B cell (primary cell): ENCODE data around the gene ARHGAP19. TPM values are rescaled to one million over a fixed set of nuclear protein-coding genes. Genes with fewer than 3 reads are reported as not detected.

Experiments
- ATAC-seq: fragments of 200-7000 bp; cut with Tn5 transposase; one replicate; pipeline ENCODE4 v1.10.0; 2021; ENCODE audit warnings: low read depth, mild to moderate bottlenecking, moderate number of reproducible peaks, moderate library complexity
- CTCF ChIA-PET: fragments of 350-600 bp; sonication (Branson Sonifier 250); formaldehyde crosslinking; loops from one replicate; lab custom pipeline; 2021; ENCODE audit warnings: antibody characterized with exemption, inconsistent platforms; lab: Charles Lee
- POLR2A ChIA-PET: fragments of 350-600 bp; sonication (Branson Sonifier 250); formaldehyde crosslinking; loops from one replicate; lab custom pipeline; 2021; ENCODE audit warnings: antibody characterized with exemption; lab: Charles Lee
- DNase-seq: peaks from one replicate; pipeline ENCODE4 v3.0.0; 2013
- H2AFZ ChIP-seq: 2 replicates; pipeline ENCODE4 v1.6.1; 2012; ENCODE audit warnings: mild to moderate bottlenecking, low read depth, low read length; ENCODE audit not compliant: insufficient read depth, poor library complexity, severe bottlenecking
- H3K27ac ChIP-seq, 2 donors: 1 replicate in 1 of 2; 2 replicates in 1 of 2; pipeline ENCODE4 v1.5.1; 2012 to 2013; ENCODE audit warnings: low read length in 2 of 2, mild to moderate bottlenecking in 2 of 2, moderate library complexity in 1 of 2
- H3K27me3 ChIP-seq, 4 experiments: fragments of 200-600 bp in 1 of 4; sonication (generic) in 1 of 4; replicated peaks in 1 of 4; 1 replicate in 2 of 4; 2 replicates in 2 of 4; pipeline versions ENCODE4 v1.6.1 to v1.7.0; 2013 to 2016; ENCODE audit warnings: low read length in 3 of 4, mild to moderate bottlenecking in 2 of 4, mixed read lengths in 1 of 4, moderate library complexity in 1 of 4; ENCODE audit not compliant: insufficient read depth in 4 of 4, control insufficient read depth in 3 of 4; ENCODE audit errors: control extremely low read depth in 1 of 4
- H3K36me3 ChIP-seq, 2 experiments: replicated peaks in 1 of 2; 1 replicate in 1 of 2; 2 replicates in 1 of 2; pipeline versions ENCODE4 v1.6.1 to v1.7.1; 2013; ENCODE audit warnings: low read length in 1 of 2; ENCODE audit not compliant: insufficient read depth in 2 of 2, control insufficient read depth in 1 of 2; ENCODE audit errors: control extremely low read depth in 1 of 2, extremely low read depth in 1 of 2
- H3K4me1 ChIP-seq, 2 donors: fragments of 200-600 bp in 1 of 2; sonication (generic) in 1 of 2; 1 replicate in 1 of 2; 2 replicates in 1 of 2; pipeline versions ENCODE4 v1.5.1 to v1.6.1; 2013 to 2017; ENCODE audit warnings: low read length in 2 of 2; ENCODE audit not compliant: control insufficient read depth in 2 of 2, insufficient read depth in 2 of 2
- H3K4me2 ChIP-seq: replicated peaks from 2 replicates; pipeline ENCODE3; 2012; ENCODE audit warnings: mild to moderate bottlenecking, low read depth, low read length; ENCODE audit not compliant: poor library complexity, severe bottlenecking
- H3K4me3 ChIP-seq, 5 experiments: fragments of 200-600 bp in 1 of 5; sonication (generic) in 1 of 5; 1 replicate in 3 of 5; 2 replicates in 2 of 5; pipeline versions ENCODE4 v1.5.1 to v1.7.0; 2011 to 2016; ENCODE audit warnings: low read length in 4 of 5, mild to moderate bottlenecking in 4 of 5, low read depth in 2 of 5, control low read depth in 1 of 5, moderate library complexity in 1 of 5; ENCODE audit not compliant: insufficient read depth in 1 of 5; ENCODE audit errors: control extremely low read depth in 1 of 5, extremely low read depth in 1 of 5
- H3K79me2 ChIP-seq: fragments of 200-600 bp; sonication (generic); one replicate; pipeline ENCODE4 v1.6.0; 2016; ENCODE audit warnings: low read length; ENCODE audit not compliant: control insufficient read depth, insufficient read depth
- H3K9ac ChIP-seq: fragments of 200-600 bp; sonication (generic); 2 replicates; pipeline ENCODE4 v1.6.1; 2017; ENCODE audit warnings: mild to moderate bottlenecking, low read length, moderate library complexity
- H3K9me3 ChIP-seq, 3 donors: one replicate each; pipeline versions ENCODE4 v1.6.1 to v1.7.1; 2013; ENCODE audit warnings: low read length in 2 of 3; ENCODE audit not compliant: control insufficient read depth in 2 of 3, insufficient read depth in 1 of 3; ENCODE audit errors: control extremely low read depth in 1 of 3
- H4K20me1 ChIP-seq: 2 replicates; pipeline ENCODE4 v1.6.0; 2012; ENCODE audit warnings: mild to moderate bottlenecking, low read length; ENCODE audit not compliant: insufficient read depth, control insufficient read depth, poor library complexity, severe bottlenecking
- H3K27ac Mint-ChIP-seq: one replicate; pipeline ENCODE4 v1.8.0; 2021; ENCODE audit warnings: mixed read lengths
- H3K27me3 Mint-ChIP-seq: one replicate; pipeline ENCODE4 v1.8.0; 2021; ENCODE audit warnings: mixed read lengths
- H3K4me1 Mint-ChIP-seq: one replicate; pipeline ENCODE4 v1.8.0; 2021; ENCODE audit warnings: mixed read lengths
- H3K4me3 Mint-ChIP-seq: one replicate; pipeline ENCODE4 v1.8.0; 2021; ENCODE audit warnings: mixed read lengths
- H3K9me3 Mint-ChIP-seq: one replicate; pipeline ENCODE4 v1.8.0; 2022; ENCODE audit warnings: mixed read lengths; ENCODE audit not compliant: insufficient read depth
- EZH2 ChIP-seq: IDR thresholded peaks from 2 replicates; pipeline ENCODE4 v1.6.1; 2012; ENCODE audit warnings: borderline replicate concordance, low read depth, mild to moderate bottlenecking, moderate library complexity, low read length; ENCODE audit not compliant: insufficient read depth, poor library complexity, severe bottlenecking
- WGBS: methylation state at CpG from one replicate; pipeline ENCODE4 v1.1.5; 2013; ENCODE audit warnings: missing lambda C conversion rate; ENCODE audit not compliant: insufficient coverage; 5-methylcytosine and 5-hydroxymethylcytosine counted together
- intact Hi-C: fragments of 100-400 bp; cut with micrococcal nuclease; formaldehyde crosslinking; loops from one replicate; pipeline ENCODE4 v1.10.0; 2022
- polyA plus RNA-seq: library from polyadenylated mRNA; depleted of rRNA; stranded (reverse); fragments of >200 nt; gene quantifications from 2 replicates; pipeline ENCODE4 v1.2.3, GENCODE V29; 2012
- total RNA-seq, 2 donors: library from RNA; stranded (reverse); fragments of 120-200 nt in 1 of 2; gene quantifications; 1 replicate in 1 of 2; 2 replicates in 1 of 2; pipeline versions ENCODE4 v1.2.3 to v1.2.4, GENCODE V29; 2013 to 2022
- TF ChIP-seq, protein P1 (sequence below): fragments of 200-600 bp; IDR thresholded peaks from one replicate; pipeline ENCODE4 v1.8.0; 2022; ENCODE audit warnings: antibody characterized with exemption, mild to moderate bottlenecking

Gene ARHGAP19
- total and polyA plus RNA-seq, 2 donors (not counting 1 experiment from before 2014, with no cell fraction given) = 6.4 to 22.5 TPM

DNA sequence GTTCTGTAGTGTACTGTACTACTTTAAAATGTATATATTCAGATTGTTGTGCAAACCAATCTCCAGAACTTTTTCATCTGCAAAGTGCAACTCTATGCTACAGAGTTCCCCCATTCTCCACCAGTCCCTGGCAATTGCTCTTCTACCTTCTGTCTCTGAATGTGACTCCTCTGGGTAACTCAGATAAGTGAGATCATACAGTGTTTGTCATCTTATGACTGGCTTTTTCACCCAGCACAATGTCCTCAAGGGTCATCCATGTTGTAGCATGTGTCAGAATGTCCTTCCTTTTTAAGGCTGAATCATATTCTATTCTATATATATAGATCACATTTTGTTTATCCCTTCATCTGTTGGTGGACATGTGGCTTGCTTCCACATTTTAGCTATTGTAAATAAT, 117.5 kb downstream of the ARHGAP19 start:
- Histone ChIP-seq H3K9me3 (no peaks in the 10 kb centered on the region), H3K4me3 (no peak overlapping the region), H3K4me1 (no peaks in the 10 kb centered on the region), H3K79me2 (no peaks in the 10 kb centered on the region), H3K36me3 (no peaks in the 10 kb centered on the region), H3K27ac (no peak overlapping the region), H3K9ac (no peak overlapping the region), H4K20me1 (no peaks in the 10 kb centered on the region), H2AFZ (no peak overlapping the region), H3K27me3 (peaks cover 0 to 28% (median 12%) of the 10 kb centered on the region in 4 experiments), H3K4me2 (no peak overlapping the region)
- no peak for DNase-seq
- Mint-ChIP-seq H3K27me3 (peaks cover 29% of the 10 kb centered on the region), H3K4me1 (no peaks in the 10 kb centered on the region), H3K9me3 (no peaks in the 10 kb centered on the region), H3K4me3 (no peak overlapping the region), H3K27ac (no peak overlapping the region)
- TF ChIP-seq, protein P1, sequence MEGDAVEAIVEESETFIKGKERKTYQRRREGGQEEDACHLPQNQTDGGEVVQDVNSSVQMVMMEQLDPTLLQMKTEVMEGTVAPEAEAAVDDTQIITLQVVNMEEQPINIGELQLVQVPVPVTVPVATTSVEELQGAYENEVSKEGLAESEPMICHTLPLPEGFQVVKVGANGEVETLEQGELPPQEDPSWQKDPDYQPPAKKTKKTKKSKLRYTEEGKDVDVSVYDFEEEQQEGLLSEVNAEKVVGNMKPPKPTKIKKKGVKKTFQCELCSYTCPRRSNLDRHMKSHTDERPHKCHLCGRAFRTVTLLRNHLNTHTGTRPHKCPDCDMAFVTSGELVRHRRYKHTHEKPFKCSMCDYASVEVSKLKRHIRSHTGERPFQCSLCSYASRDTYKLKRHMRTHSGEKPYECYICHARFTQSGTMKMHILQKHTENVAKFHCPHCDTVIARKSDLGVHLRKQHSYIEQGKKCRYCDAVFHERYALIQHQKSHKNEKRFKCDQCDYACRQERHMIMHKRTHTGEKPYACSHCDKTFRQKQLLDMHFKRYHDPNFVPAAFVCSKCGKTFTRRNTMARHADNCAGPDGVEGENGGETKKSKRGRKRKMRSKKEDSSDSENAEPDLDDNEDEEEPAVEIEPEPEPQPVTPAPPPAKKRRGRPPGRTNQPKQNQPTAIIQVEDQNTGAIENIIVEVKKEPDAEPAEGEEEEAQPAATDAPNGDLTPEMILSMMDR = no peak
- no peak for TF ChIP-seq EZH2
- POLR2A ChIA-PET = no interaction called here
- CTCF ChIA-PET = interaction anchor here (1.1 kb wide), 1 partner anchor 102 kb away, joined by 3 read pairs; no protein-coding TSS in a partner anchor
- ATAC-seq = no peak
- intact Hi-C loops = no loop called here

DNA sequence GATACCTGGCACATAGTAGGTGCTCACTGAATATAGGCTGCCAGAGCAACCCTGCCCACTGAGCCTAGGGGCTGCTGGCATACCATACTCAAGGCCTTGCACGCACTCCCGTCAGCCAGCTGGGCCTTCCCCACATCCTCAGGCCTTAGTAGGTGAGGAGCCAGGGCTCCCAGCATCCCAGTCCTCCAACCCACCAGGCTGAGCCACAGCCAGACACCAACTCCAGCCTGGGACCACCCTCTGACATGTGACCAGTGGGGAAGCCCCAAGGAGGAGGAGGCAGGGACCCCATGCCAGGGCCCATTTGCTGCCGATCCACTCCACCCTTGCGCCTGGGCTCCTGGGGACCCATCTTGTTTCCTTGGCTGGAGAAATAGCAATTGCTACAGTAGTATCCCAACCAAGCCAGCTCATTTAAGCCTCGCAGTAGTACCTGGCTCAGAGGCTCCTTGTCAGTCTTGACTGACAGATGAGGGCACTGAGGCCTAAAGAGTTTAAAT, 118.1 kb downstream of the ARHGAP19 start:
- Histone ChIP-seq H3K4me1 (no peaks in the 10 kb centered on the region), H3K9ac (no peak overlapping the region), H4K20me1 (no peaks in the 10 kb centered on the region), H3K9me3 (no peaks in the 10 kb centered on the region), H2AFZ (no peak overlapping the region), H3K4me2 (no peak overlapping the region), H3K36me3 (no peaks in the 10 kb centered on the region), H3K79me2 (no peaks in the 10 kb centered on the region), H3K27ac (no peak overlapping the region), H3K4me3 (no peak overlapping the region), H3K27me3 (peaks cover 0 to 23% (median 11%) of the 10 kb centered on the region in 4 experiments)
- CTCF ChIA-PET = interaction anchor here (0.9 to 1.1 kb wide), 2 partner anchors 19 to 102 kb away, joined by 3 read pairs; no protein-coding TSS in a partner anchor
- Mint-ChIP-seq H3K4me3 (no peak overlapping the region), H3K27me3 (peaks cover 31% of the 10 kb centered on the region), H3K27ac (no peak overlapping the region), H3K9me3 (no peaks in the 10 kb centered on the region), H3K4me1 (no peaks in the 10 kb centered on the region)
- no peak for TF ChIP-seq EZH2
- TF ChIP-seq, protein P1 = no peak
- no peak for DNase-seq
- intact Hi-C loops = no loop called here
- POLR2A ChIA-PET = no interaction called here
- WGBS = 96% methylated on average over 3 of the region's 5 CpGs
- no peak for ATAC-seq
